Cortex of kidney (tissue), 1 donor: ENCODE data around the gene IVNS1ABP.
"Not testable (repeated sequence)": the region's sequence is repeated elsewhere in the genome, so short reads cannot be mapped to it uniquely, and the experiment has no call there.

Experiments
- DNase-seq: peaks from one replicate; lab custom pipeline; 2025; lab: John Stamatoyannopoulos, UW

IVNS1ABP gene

DNA sequence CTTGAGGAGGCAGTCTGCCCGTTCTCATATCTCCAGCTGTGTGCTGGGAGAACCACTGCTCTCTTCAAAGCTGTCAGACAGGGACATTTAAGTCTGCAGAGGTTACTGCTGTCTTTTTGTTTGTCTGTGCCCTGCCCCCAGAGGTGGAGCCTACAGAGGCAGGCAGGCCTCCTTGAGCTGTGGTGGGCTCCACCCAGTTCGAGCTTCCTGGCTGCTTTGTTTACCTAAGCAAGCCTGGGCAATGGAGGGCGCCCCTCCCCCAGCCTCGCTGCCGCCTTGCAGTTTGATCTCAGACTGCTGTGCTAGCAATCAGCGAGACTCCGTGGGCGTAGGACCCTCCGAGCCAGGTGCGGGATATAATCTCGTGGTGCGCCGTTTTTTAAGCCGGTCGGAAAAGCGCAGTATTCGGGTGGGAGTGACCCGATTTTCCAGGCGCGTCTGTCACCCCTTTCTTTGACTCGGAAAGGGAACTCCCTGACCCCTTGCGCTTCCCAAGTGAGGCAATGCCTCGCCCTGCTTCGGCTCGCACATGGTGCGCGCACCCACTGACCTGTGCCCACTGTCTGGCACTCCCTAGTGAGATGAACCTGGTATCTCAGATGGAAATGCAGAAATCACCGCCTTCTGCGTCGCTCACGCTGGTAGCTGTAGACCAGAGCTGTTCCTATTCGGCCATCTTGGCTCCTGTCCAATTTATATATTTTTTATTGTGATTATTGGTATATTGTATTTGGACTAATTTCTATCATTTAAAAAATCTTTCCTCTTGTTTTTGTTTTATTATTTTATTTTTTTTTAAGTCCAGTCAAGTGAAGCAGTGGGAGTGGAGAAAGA, 59.7 kb downstream of the IVNS1ABP start:
- not testable (repeated sequence) for DNase-seq

- DNase-seq, result not testable (repeated sequence)
Measured at GRCh38 chr1:185255595-185255994, 61.4 kb downstream of the IVNS1ABP start.

DNA sequence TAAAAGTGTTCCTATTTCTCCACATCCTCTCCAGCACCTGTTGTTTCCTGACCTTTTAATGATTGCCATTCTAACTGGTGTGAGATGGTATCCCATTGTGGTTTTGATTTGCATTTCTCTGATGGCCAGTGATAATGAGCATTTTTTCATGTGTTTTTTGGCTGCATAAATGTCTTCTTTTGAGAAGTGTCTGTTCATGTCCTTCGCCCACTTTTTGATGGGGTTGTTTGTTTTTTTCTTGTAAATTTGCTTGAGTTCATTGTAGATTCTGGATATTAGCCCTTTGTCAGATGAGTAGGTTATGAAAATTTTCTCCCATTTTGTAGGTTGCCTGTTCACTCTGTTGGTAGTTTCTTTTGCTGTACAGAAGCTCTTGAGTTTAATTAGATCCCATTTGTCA, 64.6 kb downstream of the IVNS1ABP start:
- not testable (repeated sequence) for DNase-seq

- not testable (repeated sequence) for DNase-seq
Measured at GRCh38 chr1:185251928-185252327, 65.1 kb downstream of the IVNS1ABP start.

GRCh38 chr1:185250063-185250462, 67.0 kb downstream of the IVNS1ABP start:
- no peak for DNase-seq

DNA sequence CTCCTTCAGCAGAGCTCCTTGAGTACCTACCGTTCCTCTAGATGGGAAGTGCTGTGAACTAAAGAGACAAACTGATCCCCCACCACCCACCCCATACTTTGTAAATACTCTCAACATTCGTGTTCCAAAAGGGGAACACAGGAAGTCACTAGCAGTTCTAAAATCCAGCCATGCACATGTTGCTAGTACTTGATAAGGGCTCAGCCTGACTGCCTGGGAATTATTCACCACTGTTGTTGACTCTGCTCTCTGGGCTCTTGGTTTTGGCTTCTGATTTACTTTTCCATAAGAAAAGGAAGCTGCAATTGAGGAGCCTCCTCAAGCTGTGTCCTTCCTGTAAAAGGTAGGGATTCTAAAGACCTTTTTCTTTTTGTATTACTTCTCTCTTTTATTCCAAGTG, 67.5 kb downstream of the IVNS1ABP start:
- DNase-seq, result no peak
